Measurements from ENCODE around the gene ZNF19.

ZNF19 gene

GRCh38 chr16:71500964-71501363 is 11.8 kb upstream of the ZNF19 start:
- Histone ChIP-seq H3K9me3 (ENCODE audit: insufficient read depth, low read depth, low read length) (no peaks in the 10 kb centered on the region), H3K4ac (ENCODE audit: low read depth, low read length) (no peak overlapping the region), H3K79me2 (ENCODE audit: control insufficient read depth, insufficient read depth, low read length, poor library complexity) (no peaks in the 10 kb centered on the region), H3K23ac (ENCODE audit: low read length) (no peak overlapping the region), H3K18ac (ENCODE audit: low read length) (no peak overlapping the region), H2AK5ac (ENCODE audit: low read length) (no peak overlapping the region), H2BK120ac (ENCODE audit: insufficient read depth, low read length, poor library complexity) (no peak overlapping the region), H3K79me1 (ENCODE audit: low read length) (no peaks in the 10 kb centered on the region), H3K9ac (ENCODE audit: low read length) (no peak overlapping the region), H3K27me3 (ENCODE audit: insufficient read depth, low read length) (no peaks in the 10 kb centered on the region), H2BK5ac (ENCODE audit: low read depth, low read length, poor library complexity) (no peak overlapping the region), H4K8ac (ENCODE audit: low read depth, low read length) (no peak overlapping the region), H3K27ac (ENCODE audit: low read depth, low read length) (no peak overlapping the region), H3K14ac (ENCODE audit: low read length) (no peak overlapping the region), H3K4me1 (ENCODE audit: control insufficient read depth in 1 of 2, insufficient read depth in 2 of 2, low read length in 2 of 2) (no peaks in the 10 kb centered on the region), H4K91ac (ENCODE audit: low read depth, low read length) (no peak overlapping the region), H4K12ac (ENCODE audit: low read depth, low read length) (no peak overlapping the region), H3K36me3 (ENCODE audit: control insufficient read depth in 1 of 2, insufficient read depth in 2 of 2, low read length in 2 of 2) (no peaks in the 10 kb centered on the region), H2AFZ (ENCODE audit: insufficient read depth, low read length, poor library complexity) (no peak overlapping the region), H2BK12ac (ENCODE audit: low read length) (no peak overlapping the region), H3K4me3 (ENCODE audit: low read depth, low read length) (no peak overlapping the region), H3K4me2 (ENCODE audit: low read length) (no peak overlapping the region)
- DNase-seq = no peak
- WGBS (ENCODE audit: extremely low coverage, insufficient coverage, insufficient read length) = no CpG with 5 or more reads among the region's 2 CpGs

- Histone ChIP-seq H3K27ac (ENCODE audit: low read depth, low read length) (no peak overlapping the region), H3K4ac (ENCODE audit: low read depth, low read length) (no peak overlapping the region), H3K18ac (ENCODE audit: low read length) (no peak overlapping the region), H3K36me3 (ENCODE audit: control insufficient read depth in 1 of 2, insufficient read depth in 2 of 2, low read length in 2 of 2) (no peaks in the 10 kb centered on the region), H3K79me1 (ENCODE audit: low read length) (no peaks in the 10 kb centered on the region), H2AK5ac (ENCODE audit: low read length) (no peak overlapping the region), H3K4me3 (ENCODE audit: low read depth, low read length) (no peak overlapping the region), H4K91ac (ENCODE audit: low read depth, low read length) (no peak overlapping the region), H3K9ac (ENCODE audit: low read length) (no peak overlapping the region), H4K8ac (ENCODE audit: low read depth, low read length) (no peak overlapping the region), H2BK120ac (ENCODE audit: insufficient read depth, low read length, poor library complexity) (no peak overlapping the region), H3K14ac (ENCODE audit: low read length) (no peak overlapping the region), H2AFZ (ENCODE audit: insufficient read depth, low read length, poor library complexity) (no peak overlapping the region), H3K79me2 (ENCODE audit: control insufficient read depth, insufficient read depth, low read length, poor library complexity) (no peaks in the 10 kb centered on the region), H3K27me3 (ENCODE audit: insufficient read depth, low read length) (no peaks in the 10 kb centered on the region), H3K9me3 (ENCODE audit: insufficient read depth, low read depth, low read length) (no peaks in the 10 kb centered on the region), H3K4me2 (ENCODE audit: low read length) (no peak overlapping the region), H2BK12ac (ENCODE audit: low read length) (no peak overlapping the region), H4K12ac (ENCODE audit: low read depth, low read length) (no peak overlapping the region), H3K4me1 (ENCODE audit: control insufficient read depth in 1 of 2, insufficient read depth in 2 of 2, low read length in 2 of 2) (no peaks in the 10 kb centered on the region), H3K23ac (ENCODE audit: low read length) (no peak overlapping the region), H2BK5ac (ENCODE audit: low read depth, low read length, poor library complexity) (no peak overlapping the region)
- no CpG with 5 or more reads among the region's 3 CpGs for WGBS (ENCODE audit: extremely low coverage, insufficient coverage, insufficient read length)
- DNase-seq = peak; percentile 58 to 86
Measured at GRCh38 chr16:71499775-71500364, 10.7 kb upstream of the ZNF19 start.

- no peak overlapping the region for H3K4me2 ChIP-seq (ENCODE audit: low read length)
- H3K14ac ChIP-seq (ENCODE audit: low read length) = no peak overlapping the region
- H4K8ac ChIP-seq (ENCODE audit: low read depth, low read length) = no peak overlapping the region
- no peak overlapping the region for H3K4me3 ChIP-seq (ENCODE audit: low read depth, low read length)
- no peak overlapping the region for H4K91ac ChIP-seq (ENCODE audit: low read depth, low read length)
- H2BK120ac ChIP-seq (ENCODE audit: insufficient read depth, low read length, poor library complexity) = no peak overlapping the region
- no peak overlapping the region for H2BK12ac ChIP-seq (ENCODE audit: low read length)
- H3K18ac ChIP-seq (ENCODE audit: low read length) = no peak overlapping the region
- H2BK5ac ChIP-seq (ENCODE audit: low read depth, low read length, poor library complexity) = no peak overlapping the region
- no peak overlapping the region for H3K23ac ChIP-seq (ENCODE audit: low read length)
- no peak overlapping the region for H3K27ac ChIP-seq (ENCODE audit: low read depth, low read length)
- no peaks in the 10 kb centered on the region for H3K79me1 ChIP-seq (ENCODE audit: low read length)
- H3K4ac ChIP-seq (ENCODE audit: low read depth, low read length) = no peak overlapping the region
- H3K9me3 ChIP-seq (ENCODE audit: insufficient read depth, low read depth, low read length) = no peaks in the 10 kb centered on the region
- WGBS (ENCODE audit: extremely low coverage, insufficient coverage, insufficient read length) = no CpG with 5 or more reads among the region's 3 CpGs
- no peak overlapping the region for H4K12ac ChIP-seq (ENCODE audit: low read depth, low read length)
- no peaks in the 10 kb centered on the region for H3K36me3 ChIP-seq (ENCODE audit: control insufficient read depth in 1 of 2, insufficient read depth in 2 of 2, low read length in 2 of 2)
- DNase-seq = no peak
- H2AK5ac ChIP-seq (ENCODE audit: low read length) = no peak overlapping the region
- no peak overlapping the region for H2AFZ ChIP-seq (ENCODE audit: insufficient read depth, low read length, poor library complexity)
- H3K9ac ChIP-seq (ENCODE audit: low read length) = no peak overlapping the region
- H3K79me2 ChIP-seq (ENCODE audit: control insufficient read depth, insufficient read depth, low read length, poor library complexity) = no peaks in the 10 kb centered on the region
- H3K27me3 ChIP-seq (ENCODE audit: insufficient read depth, low read length) = no peaks in the 10 kb centered on the region
- H3K4me1 ChIP-seq (ENCODE audit: control insufficient read depth in 1 of 2, insufficient read depth in 2 of 2, low read length in 2 of 2) = no peaks in the 10 kb centered on the region
Measured at GRCh38 chr16:71498031-71498430, 8.9 kb upstream of the ZNF19 start.

GRCh38 chr16:71493213-71493612 is 4.1 kb upstream of the ZNF19 start:
- H4K8ac ChIP-seq (ENCODE audit: low read depth, low read length) = no peak overlapping the region
- no peak overlapping the region for H3K23ac ChIP-seq (ENCODE audit: low read length)
- no peak overlapping the region for H2AK5ac ChIP-seq (ENCODE audit: low read length)
- no peak overlapping the region for H3K4me3 ChIP-seq (ENCODE audit: low read depth, low read length)
- WGBS (ENCODE audit: extremely low coverage, insufficient coverage, insufficient read length) = no CpG with 5 or more reads among the region's 3 CpGs
- H2BK12ac ChIP-seq (ENCODE audit: low read length) = no peak overlapping the region
- H2BK120ac ChIP-seq (ENCODE audit: insufficient read depth, low read length, poor library complexity) = no peak overlapping the region
- H3K4me2 ChIP-seq (ENCODE audit: low read length) = no peak overlapping the region
- no peak overlapping the region for H2BK5ac ChIP-seq (ENCODE audit: low read depth, low read length, poor library complexity)
- H3K36me3 ChIP-seq (ENCODE audit: control insufficient read depth in 1 of 2, insufficient read depth in 2 of 2, low read length in 2 of 2) = no peaks in the 10 kb centered on the region
- peak; percentile 7 to 45 for DNase-seq
- H3K79me2 ChIP-seq (ENCODE audit: control insufficient read depth, insufficient read depth, low read length, poor library complexity) = no peaks in the 10 kb centered on the region
- H3K18ac ChIP-seq (ENCODE audit: low read length) = no peak overlapping the region
- H3K27me3 ChIP-seq (ENCODE audit: insufficient read depth, low read length) = no peaks in the 10 kb centered on the region
- no peak overlapping the region for H4K12ac ChIP-seq (ENCODE audit: low read depth, low read length)
- no peaks in the 10 kb centered on the region for H3K79me1 ChIP-seq (ENCODE audit: low read length)
- no peak overlapping the region for H2AFZ ChIP-seq (ENCODE audit: insufficient read depth, low read length, poor library complexity)
- H3K4me1 ChIP-seq (ENCODE audit: control insufficient read depth in 1 of 2, insufficient read depth in 2 of 2, low read length in 2 of 2) = no peaks in the 10 kb centered on the region
- no peak overlapping the region for H3K27ac ChIP-seq (ENCODE audit: low read depth, low read length)
- H3K4ac ChIP-seq (ENCODE audit: low read depth, low read length) = no peak overlapping the region
- H4K91ac ChIP-seq (ENCODE audit: low read depth, low read length) = no peak overlapping the region
- no peaks in the 10 kb centered on the region for H3K9me3 ChIP-seq (ENCODE audit: insufficient read depth, low read depth, low read length)
- H3K14ac ChIP-seq (ENCODE audit: low read length) = no peak overlapping the region
- H3K9ac ChIP-seq (ENCODE audit: low read length) = no peak overlapping the region

Data from trophoblast cell (in vitro differentiated cells and primary cell).